Neural progenitor cell (in vitro differentiated cells): ENCODE data around the gene INKA1.

Experiments
- EZH2 ChIP-seq: fragments of 200-600 bp; sonication (generic); IDR thresholded peaks from 2 replicates; pipeline ENCODE4 v1.6.1; 2017; ENCODE audit warnings: antibody characterized with exemption, mild to moderate bottlenecking, moderate library complexity
- EZH2phosphoT487 ChIP-seq: fragments of 200-600 bp; sonication (generic); IDR thresholded peaks from 2 replicates; pipeline ENCODE4 v1.6.1; 2017; ENCODE audit warnings: antibody characterized with exemption
- TF ChIP-seq, protein P1 (sequence below): fragments of 200-600 bp; sonication (generic); IDR thresholded peaks from 2 replicates; pipeline ENCODE4 v1.5.1; 2017; ENCODE audit warnings: antibody characterized with exemption, mild to moderate bottlenecking

GRCh38 chr3:49787182-49787464 is 15.9 kb upstream of the INKA1 start:
- TF ChIP-seq, protein P1, sequence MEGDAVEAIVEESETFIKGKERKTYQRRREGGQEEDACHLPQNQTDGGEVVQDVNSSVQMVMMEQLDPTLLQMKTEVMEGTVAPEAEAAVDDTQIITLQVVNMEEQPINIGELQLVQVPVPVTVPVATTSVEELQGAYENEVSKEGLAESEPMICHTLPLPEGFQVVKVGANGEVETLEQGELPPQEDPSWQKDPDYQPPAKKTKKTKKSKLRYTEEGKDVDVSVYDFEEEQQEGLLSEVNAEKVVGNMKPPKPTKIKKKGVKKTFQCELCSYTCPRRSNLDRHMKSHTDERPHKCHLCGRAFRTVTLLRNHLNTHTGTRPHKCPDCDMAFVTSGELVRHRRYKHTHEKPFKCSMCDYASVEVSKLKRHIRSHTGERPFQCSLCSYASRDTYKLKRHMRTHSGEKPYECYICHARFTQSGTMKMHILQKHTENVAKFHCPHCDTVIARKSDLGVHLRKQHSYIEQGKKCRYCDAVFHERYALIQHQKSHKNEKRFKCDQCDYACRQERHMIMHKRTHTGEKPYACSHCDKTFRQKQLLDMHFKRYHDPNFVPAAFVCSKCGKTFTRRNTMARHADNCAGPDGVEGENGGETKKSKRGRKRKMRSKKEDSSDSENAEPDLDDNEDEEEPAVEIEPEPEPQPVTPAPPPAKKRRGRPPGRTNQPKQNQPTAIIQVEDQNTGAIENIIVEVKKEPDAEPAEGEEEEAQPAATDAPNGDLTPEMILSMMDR, result no peak
- no peak for TF ChIP-seq EZH2
- TF ChIP-seq EZH2phosphoT487, result no peak
